ENCODE measurements around the gene CRACR2A. TPM values are rescaled to one million over a fixed set of nuclear protein-coding genes. Genes with fewer than 3 reads are reported as not detected.

The CRACR2A gene
- total RNA-seq, 1 donor from 2014 or later: 3.0 TPM

DNA sequence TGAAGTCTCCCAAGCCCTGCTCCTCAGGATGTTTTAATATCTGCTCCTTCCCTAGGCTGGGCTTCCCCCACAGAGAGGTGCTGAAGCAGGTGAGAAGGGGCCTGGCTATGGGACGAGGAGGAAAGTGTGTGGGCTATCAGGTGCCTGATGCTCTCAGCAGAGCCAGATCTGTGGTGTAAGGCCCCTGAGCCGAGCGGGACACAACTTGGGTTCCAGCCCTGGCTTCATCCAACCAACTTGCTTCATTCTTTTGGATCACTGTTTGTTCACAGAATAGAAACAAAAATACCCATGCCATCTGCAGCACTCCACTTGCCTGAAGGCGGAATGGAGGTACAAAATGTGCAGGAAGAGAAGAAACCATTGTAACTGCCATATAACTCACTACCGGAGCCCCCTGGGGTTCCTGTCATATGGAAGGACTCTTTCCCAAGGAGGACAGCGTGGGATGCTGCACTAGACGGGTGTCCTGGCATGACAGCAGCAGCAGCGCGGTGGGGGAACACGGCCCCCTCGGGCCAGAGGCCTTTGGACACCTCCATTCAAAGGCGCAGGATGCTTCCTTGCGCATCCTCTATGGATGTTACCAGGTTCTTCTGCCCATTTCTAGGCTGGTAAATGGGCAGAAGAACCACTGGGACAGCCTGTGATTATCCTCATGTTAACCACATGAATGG, 95.8 kb downstream of the CRACR2A start:
- TF ChIP-seq, protein P1, sequence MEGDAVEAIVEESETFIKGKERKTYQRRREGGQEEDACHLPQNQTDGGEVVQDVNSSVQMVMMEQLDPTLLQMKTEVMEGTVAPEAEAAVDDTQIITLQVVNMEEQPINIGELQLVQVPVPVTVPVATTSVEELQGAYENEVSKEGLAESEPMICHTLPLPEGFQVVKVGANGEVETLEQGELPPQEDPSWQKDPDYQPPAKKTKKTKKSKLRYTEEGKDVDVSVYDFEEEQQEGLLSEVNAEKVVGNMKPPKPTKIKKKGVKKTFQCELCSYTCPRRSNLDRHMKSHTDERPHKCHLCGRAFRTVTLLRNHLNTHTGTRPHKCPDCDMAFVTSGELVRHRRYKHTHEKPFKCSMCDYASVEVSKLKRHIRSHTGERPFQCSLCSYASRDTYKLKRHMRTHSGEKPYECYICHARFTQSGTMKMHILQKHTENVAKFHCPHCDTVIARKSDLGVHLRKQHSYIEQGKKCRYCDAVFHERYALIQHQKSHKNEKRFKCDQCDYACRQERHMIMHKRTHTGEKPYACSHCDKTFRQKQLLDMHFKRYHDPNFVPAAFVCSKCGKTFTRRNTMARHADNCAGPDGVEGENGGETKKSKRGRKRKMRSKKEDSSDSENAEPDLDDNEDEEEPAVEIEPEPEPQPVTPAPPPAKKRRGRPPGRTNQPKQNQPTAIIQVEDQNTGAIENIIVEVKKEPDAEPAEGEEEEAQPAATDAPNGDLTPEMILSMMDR (IDR thresholded peaks at IDR 0.05; ENCODE audit: unreplicated experiment): no peak
- Mint-ChIP-seq H3K36me3 (ENCODE audit: insufficient read depth) (no peaks in the 10 kb centered on the region), H3K4me3 (ENCODE audit: low read depth) (no peak overlapping the region), H3K27me3 (peaks cover 32% of the 10 kb centered on the region), H3K9me3 (ENCODE audit: low read depth) (no peaks in the 10 kb centered on the region), H3K4me1 (ENCODE audit: low read depth) (no peaks in the 10 kb centered on the region), H3K27ac (no peak overlapping the region)
- no peak for DNase-seq (ENCODE audit: low spot score, unreplicated experiment)

- TF ChIP-seq, protein P1 (IDR thresholded peaks at IDR 0.05; ENCODE audit: unreplicated experiment): peak; percentile 52
- Mint-ChIP-seq H3K27me3 (peaks cover 31% of the 10 kb centered on the region), H3K4me1 (ENCODE audit: low read depth) (no peaks in the 10 kb centered on the region), H3K36me3 (ENCODE audit: insufficient read depth) (no peaks in the 10 kb centered on the region), H3K4me3 (ENCODE audit: low read depth) (no peak overlapping the region), H3K27ac (no peak overlapping the region), H3K9me3 (ENCODE audit: low read depth) (no peaks in the 10 kb centered on the region)
- no peak for DNase-seq (ENCODE audit: low spot score, unreplicated experiment)
Measured at GRCh38 chr12:3655328-3655900, 97.5 kb downstream of the CRACR2A start.

DNA sequence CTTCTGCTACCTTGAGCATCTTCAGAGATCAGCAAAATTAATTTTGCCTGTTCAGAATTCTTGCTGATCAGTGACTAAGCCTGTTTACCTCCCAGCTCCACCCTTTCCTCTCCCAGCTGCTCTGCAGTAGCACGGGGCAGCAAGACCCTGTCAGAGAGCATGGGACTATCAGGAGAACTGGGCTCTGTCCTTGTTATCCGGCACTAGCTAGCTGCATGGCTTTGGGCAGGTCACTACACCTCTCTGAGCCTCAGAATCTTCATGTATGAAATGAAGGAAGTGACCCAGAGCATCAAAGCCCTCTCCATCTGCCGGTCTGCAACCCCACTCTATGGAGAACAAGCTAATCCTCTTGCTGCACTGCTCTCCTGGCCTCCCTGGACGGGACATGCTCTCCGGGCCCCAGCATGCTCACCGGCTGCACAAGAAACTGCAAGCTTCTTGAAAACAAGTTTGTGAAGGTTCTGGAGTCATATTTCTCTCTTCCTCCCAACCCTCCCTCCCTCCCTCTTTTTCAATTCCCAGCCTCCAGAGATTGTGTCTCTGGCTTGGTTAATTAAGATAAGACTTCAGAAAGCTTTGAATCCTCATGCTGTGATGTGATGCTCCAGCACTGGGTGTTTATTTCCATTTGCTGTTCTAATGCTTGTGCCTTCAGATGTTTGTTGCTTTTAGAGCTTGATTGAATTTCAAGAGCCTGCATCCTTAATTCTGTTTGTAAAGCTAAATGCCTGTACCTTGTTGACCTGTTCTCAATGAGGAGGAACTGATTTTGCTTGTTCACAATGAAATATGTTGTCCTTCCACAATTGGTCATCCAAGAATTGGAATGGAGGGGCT, 101.1 kb downstream of the CRACR2A start:
- H3K4me1 Mint-ChIP-seq (ENCODE audit: low read depth): peaks cover 4% of the 10 kb centered on the region
- no peak for DNase-seq (ENCODE audit: low spot score, unreplicated experiment)

DNA sequence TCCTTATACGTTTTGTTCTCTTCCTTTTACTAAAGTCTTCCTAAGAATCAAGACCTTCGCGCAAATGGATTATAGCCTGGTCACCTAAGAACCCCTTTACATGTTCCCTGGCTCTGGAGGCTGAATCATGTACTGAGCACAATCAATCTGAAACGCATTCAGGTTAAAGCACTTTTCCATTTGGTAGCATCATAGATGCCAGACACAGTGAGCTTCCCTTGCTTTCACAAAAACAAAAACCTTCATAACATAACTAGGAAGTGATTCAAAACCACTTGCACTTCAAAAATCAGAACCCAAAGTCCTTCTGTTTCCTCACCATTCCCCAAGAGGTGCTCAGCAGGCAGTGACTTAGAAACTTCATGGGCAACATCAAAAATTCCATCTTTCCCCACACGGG, 105.4 kb downstream of the CRACR2A start:
- peaks cover 28% of the 10 kb centered on the region for H3K27me3 Mint-ChIP-seq
- DNase-seq (ENCODE audit: low spot score, unreplicated experiment): no peak
- H3K27ac Mint-ChIP-seq: no peak overlapping the region
- no peak overlapping the region for H3K4me3 Mint-ChIP-seq (ENCODE audit: low read depth)
- H3K36me3 Mint-ChIP-seq (ENCODE audit: insufficient read depth): no peaks in the 10 kb centered on the region
- H3K4me1 Mint-ChIP-seq (ENCODE audit: low read depth): peaks cover 4% of the 10 kb centered on the region
- TF ChIP-seq, protein P1 (IDR thresholded peaks at IDR 0.05; ENCODE audit: unreplicated experiment): no peak
- no peaks in the 10 kb centered on the region for H3K9me3 Mint-ChIP-seq (ENCODE audit: low read depth)

More for the DNA sequence above, 101.1 kb downstream of the CRACR2A start:
- Mint-ChIP-seq H3K27ac (no peak overlapping the region), H3K36me3 (ENCODE audit: insufficient read depth) (no peaks in the 10 kb centered on the region), H3K27me3 (peaks cover 22% of the 10 kb centered on the region), H3K4me3 (ENCODE audit: low read depth) (no peak overlapping the region), H3K9me3 (ENCODE audit: low read depth) (no peaks in the 10 kb centered on the region)
- TF ChIP-seq, protein P1 (IDR thresholded peaks at IDR 0.05; ENCODE audit: unreplicated experiment): no peak

GRCh38 chr12:3646561-3647241, 106.2 kb downstream of the CRACR2A start:
- H3K36me3 Mint-ChIP-seq (ENCODE audit: insufficient read depth): no peaks in the 10 kb centered on the region
- no peak overlapping the region for H3K27ac Mint-ChIP-seq
- TF ChIP-seq, protein P1 (IDR thresholded peaks at IDR 0.05; ENCODE audit: unreplicated experiment): no peak
- no peak for DNase-seq (ENCODE audit: low spot score, unreplicated experiment)
- H3K27me3 Mint-ChIP-seq: peaks cover 27% of the 10 kb centered on the region
- no peak overlapping the region for H3K4me3 Mint-ChIP-seq (ENCODE audit: low read depth)
- no peaks in the 10 kb centered on the region for H3K9me3 Mint-ChIP-seq (ENCODE audit: low read depth)
- peaks cover 5% of the 10 kb centered on the region for H3K4me1 Mint-ChIP-seq (ENCODE audit: low read depth)

Measured in progenitor cell of endocrine pancreas (in vitro differentiated cells).